Amniotic epithelial cell (primary cell): ENCODE data around the gene ADAMTS3.
A peak's percentile ranks its signal among the peaks of the same experiment; 100 is the strongest.
"Not testable (repeated sequence)": the region's sequence is repeated elsewhere in the genome, so short reads cannot be mapped to it uniquely, and the experiment has no call there.

ENCODE experiments used
- DNase-seq: peaks from one replicate; pipeline ENCODE4 v3.0.0-alpha.2; 2010; ENCODE audit warnings: low read depth

ADAMTS3 gene

GRCh38 chr4:72473434-72473900 lies 95.6 kb downstream of the ADAMTS3 start:
- peak; percentile 80 for DNase-seq

DNA sequence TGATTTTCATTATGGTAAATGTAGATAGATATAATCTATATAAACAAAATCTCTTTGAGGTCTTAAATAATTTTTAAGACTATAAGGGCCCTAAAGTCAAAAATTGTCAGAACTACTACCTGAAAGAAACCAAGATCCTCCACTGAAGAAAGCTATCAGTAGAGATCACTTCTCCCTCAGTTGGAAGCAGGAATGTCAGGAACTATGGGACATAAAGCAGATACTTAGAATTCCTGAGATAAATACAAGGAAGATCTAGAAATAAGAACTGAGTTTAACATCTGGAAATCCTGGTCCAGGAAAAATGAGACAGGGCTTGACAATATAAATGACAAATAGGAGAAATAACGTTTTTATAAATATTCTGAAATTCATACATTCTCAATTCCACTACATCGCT lies 97.2 kb downstream of the ADAMTS3 start:
- peak; percentile 7 for DNase-seq

GRCh38 chr4:72468904-72469502 lies 100.0 kb downstream of the ADAMTS3 start:
- DNase-seq: peak; percentile 29

DNA sequence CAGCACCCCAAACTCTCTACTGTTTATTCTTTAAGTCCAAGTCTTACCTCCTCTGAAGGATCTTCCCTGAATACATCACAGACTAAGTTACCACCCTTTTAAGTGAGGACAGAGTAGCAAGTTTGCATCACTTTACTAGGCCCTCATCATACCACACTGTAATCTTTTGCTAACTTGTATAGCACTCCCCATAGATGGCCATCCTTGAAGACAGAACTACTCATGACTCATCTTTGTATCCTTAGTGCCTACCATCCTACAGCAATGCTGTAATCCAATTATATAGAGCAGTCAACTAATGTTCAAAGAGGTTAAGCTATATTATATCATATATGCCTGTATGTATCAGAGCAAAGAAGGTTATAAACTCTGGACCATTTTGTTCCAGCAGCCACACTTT lies 101.4 kb downstream of the ADAMTS3 start:
- peak; percentile 18 for DNase-seq

DNA sequence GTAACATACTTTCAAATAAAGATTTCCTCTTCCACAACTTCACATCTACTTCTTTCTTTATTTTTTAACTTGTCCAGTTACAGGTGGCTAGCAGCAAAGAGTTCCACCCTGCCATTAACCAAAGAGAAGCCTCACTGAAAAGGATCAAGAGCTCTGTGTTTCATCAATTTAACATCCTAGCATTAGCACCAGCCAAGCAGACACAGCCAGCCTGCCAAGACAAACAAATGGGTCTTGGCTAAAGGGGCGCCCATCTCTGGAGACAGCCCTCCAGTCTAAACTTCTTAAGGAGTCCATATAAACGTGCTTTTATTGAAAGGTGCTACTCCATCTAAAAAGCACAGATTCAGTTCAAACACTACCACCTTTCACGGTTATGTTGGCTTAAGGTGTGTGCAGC lies 105.3 kb downstream of the ADAMTS3 start:
- DNase-seq: no peak

- DNase-seq: no peak
These were observed 111.9 kb downstream of the ADAMTS3 start for GRCh38 chr4:72457158-72457557.

GRCh38 chr4:72451349-72451748 lies 117.7 kb downstream of the ADAMTS3 start:
- no peak for DNase-seq

DNA sequence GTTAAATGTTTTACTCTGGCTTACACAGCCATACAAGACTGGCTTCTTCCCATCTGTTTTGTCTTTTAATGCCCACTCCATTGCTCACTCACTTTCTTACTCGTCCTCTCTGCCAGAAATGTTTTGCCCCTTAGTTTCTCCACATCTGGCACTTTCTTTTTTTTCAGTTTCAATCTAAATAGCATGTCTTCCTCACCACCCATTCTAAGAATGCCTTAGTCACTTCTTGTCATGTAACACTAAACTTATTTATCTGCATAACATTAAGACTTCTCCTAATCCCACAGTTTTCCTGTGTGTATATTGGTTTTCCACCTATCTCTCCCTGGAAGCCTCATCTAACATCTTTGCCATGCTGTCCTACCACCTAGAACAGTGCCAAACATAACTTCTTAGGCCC lies 119.3 kb downstream of the ADAMTS3 start:
- DNase-seq: no peak

- DNase-seq: no peak
These were observed 120.8 kb downstream of the ADAMTS3 start for GRCh38 chr4:72448231-72448630.

- DNase-seq: no peak
These were observed 122.5 kb downstream of the ADAMTS3 start for GRCh38 chr4:72446353-72447055.

- DNase-seq: no peak
These were observed 124.9 kb downstream of the ADAMTS3 start for GRCh38 chr4:72444092-72444491.

GRCh38 chr4:72442715-72443114 lies 126.3 kb downstream of the ADAMTS3 start:
- DNase-seq: peak; percentile 23

- no peak for DNase-seq
These were observed 126.9 kb downstream of the ADAMTS3 start for GRCh38 chr4:72442147-72442546.

- DNase-seq: no peak
These were observed 128.6 kb downstream of the ADAMTS3 start for GRCh38 chr4:72440386-72440785.

DNA sequence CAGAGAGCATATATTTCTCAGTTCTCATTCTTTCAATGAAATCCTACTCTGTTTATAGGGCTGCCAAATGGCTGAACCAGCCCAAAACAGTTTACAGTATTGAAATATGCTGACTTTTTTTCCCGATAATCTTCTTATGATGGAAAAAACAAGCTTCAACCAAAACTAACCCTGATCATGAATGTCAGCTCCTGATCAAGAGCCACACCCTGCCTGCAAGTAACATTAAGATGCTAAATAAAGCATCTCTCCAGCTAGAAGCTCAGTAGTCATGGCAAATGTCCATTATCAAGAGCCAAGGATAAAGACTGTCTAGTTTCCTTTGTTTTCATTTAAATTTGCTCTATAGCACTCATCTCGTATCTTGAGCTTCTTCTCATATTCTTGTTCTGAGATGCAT lies 136.0 kb downstream of the ADAMTS3 start:
- DNase-seq: no peak

GRCh38 chr4:72432282-72432681 lies 136.7 kb downstream of the ADAMTS3 start:
- no peak for DNase-seq

DNA sequence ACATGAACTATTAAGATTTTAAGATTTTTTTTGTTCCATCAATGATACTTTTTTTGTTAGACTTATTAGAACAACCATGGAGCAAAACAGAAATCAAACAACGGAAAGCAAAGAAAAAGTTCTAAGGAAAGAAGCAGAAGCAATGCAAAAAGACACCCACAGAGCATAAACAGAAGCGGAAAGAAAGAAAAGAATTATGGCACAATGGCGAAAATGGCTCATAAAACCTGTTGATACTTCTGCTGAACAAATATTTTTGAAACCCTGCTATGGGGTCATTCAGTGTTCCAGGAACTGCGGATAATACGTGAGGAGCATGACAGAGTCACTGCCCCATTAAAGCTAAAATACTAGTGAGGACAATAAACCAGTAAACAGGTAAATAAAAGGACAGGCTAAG lies 138.0 kb downstream of the ADAMTS3 start:
- no peak for DNase-seq

GRCh38 chr4:72430050-72430449 lies 139.0 kb downstream of the ADAMTS3 start:
- DNase-seq: peak; percentile 43

GRCh38 chr4:72429397-72429889 lies 139.6 kb downstream of the ADAMTS3 start:
- no peak for DNase-seq

DNA sequence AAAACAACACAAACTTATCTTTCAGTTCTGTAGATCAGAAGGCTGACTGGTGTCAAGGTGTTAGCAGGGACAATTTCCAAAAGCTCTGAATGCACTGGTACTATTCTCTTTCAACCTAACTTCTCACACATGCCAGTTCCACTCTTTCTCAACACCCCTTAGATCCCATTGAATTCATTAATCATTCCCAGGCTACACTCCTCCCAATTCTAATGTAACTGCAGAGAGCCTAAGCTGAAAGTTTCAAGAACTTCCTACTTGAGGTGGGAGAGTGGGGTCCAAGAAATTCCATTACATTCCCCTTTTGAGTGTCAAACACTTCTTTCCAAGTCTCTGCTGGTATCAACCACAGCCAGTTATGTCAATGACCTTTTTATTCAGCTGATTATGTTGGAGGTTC lies 142.0 kb downstream of the ADAMTS3 start:
- DNase-seq: no peak

DNA sequence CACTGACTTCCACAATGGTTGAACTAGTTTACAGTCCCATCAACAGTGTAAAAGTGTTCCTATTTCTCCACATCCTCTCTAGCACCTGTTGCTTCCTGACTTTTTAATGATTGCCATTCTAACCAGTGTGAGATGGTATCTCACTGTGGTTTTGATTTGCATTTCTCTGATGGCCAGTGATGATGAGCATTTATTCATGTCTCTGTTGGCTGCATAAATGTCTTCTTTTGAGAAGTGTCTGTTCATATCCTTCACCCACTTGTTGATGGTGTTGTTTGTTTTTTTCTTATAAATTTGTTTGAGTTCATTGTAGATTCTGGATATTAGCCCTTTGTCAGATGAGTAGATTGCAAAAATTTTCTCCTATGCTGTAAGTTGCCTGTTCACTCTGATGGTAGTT lies 143.1 kb downstream of the ADAMTS3 start:
- DNase-seq: not testable (repeated sequence)

DNA sequence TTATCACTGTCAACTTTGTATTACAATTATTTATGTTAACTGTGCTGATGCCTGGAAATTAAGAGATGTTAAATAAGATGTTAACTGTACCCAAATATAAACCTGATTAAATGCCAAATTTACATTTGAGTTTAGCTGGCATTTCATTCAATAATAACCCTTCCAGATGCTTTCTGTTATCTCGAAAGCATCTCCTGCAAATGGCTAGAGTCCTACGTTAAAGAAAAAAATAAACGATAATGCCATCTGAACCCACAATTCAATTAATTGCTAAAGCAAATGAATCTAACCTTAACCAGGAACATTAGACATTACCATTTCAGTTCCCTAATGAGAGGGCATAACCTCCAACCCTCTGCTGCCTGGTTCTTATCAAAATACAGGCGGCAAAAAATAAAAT lies 145.0 kb downstream of the ADAMTS3 start:
- no peak for DNase-seq

GRCh38 chr4:72422416-72422815 lies 146.6 kb downstream of the ADAMTS3 start:
- no peak for DNase-seq

DNA sequence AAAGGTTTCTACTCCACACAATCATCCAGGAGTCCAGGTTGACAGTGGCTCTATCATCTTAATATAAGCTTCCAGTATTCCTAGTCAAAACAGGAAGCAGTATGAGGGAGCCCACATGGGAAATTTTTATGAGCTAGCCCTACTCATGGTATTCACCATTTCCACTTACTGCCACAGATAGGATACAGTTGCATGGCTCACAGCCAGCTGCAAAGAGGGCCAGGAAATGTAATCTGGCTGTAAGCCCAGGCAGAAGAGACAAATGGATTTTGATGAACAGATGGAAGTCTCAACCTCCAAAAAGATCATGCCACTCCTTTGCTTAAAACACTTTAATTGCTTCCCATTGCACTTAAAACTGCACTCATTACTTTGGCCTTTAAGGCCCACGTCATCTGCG lies 150.6 kb downstream of the ADAMTS3 start:
- peak; percentile 68 for DNase-seq
